Bladder microvascular endothelial cell (primary cell): ENCODE results near the gene TMEM220. TPM values are rescaled to one million over a fixed set of nuclear protein-coding genes. Genes with fewer than 3 reads are reported as not detected.

Source experiments
- total RNA-seq: library from RNA; depleted of rRNA; stranded (reverse); fragments of >200 nt; gene quantifications from 2 replicates; pipeline ENCODE4 v1.2.3, GENCODE V29; 2014

TMEM220 gene
- 1.1 and 1.3 TPM in 2 replicates for total RNA-seq

GRCh38 chr17:10729334-10730193 is at the start of gene TMEM220:
TSS of gene TMEM220 (minus strand) at chr17:10730023. CDS start at chr17:10729851, 172 bp downstream.

GRCh38 chr17:10697092-10698081 is 32.4 kb downstream of the TMEM220 start, which contains the start of the genes ADPRM and SCO1:
TSS of gene ADPRM (plus strand) at chr17:10697594. CDS start at chr17:10704927, 7,333 bp downstream.
TSS of gene SCO1 (minus strand) at chr17:10697533. CDS start at chr17:10697507, 26 bp downstream.

Other genes with a start within 250 kb of the TMEM220 start
- gene MYH1, start 211.5 kb downstream of the TMEM220 start, total RNA-seq: not detected in 2 replicates
- not detected in 2 replicates for gene MYH2, start 180.4 kb downstream of the TMEM220 start, total RNA-seq
- gene MYH3, start 72.7 kb downstream of the TMEM220 start, total RNA-seq: under 0.01 and 0.88 TPM in 2 replicates
- 18.5 and 34.4 TPM in 2 replicates for gene SCO1, start 32.5 kb downstream of the TMEM220 start, total RNA-seq
- gene ADPRM, start 32.4 kb downstream of the TMEM220 start, total RNA-seq: 8.3 and 10.2 TPM in 2 replicates
- gene TMEM238L, start 74.1 kb upstream of the TMEM220 start, total RNA-seq: not detected in 2 replicates
- gene PIRT, start 108.1 kb upstream of the TMEM220 start, total RNA-seq: not detected in 2 replicates